Measurements from ENCODE around the gene PKD1. TPM values are rescaled to one million over a fixed set of nuclear protein-coding genes. Genes with fewer than 3 reads are reported as not detected.

The PKD1 gene
- total RNA-seq, 2 experiments from 2014 or later = 60.5 to 69.6 TPM

- H3K27ac Mint-ChIP-seq = no peak overlapping the region
- no peaks in the 10 kb centered on the region for H3K4me1 Mint-ChIP-seq
- H3K36me3 Mint-ChIP-seq (ENCODE audit: low read depth) = peaks cover 16% of the 10 kb centered on the region
- no peaks in the 10 kb centered on the region for H3K9me3 Mint-ChIP-seq
- H3K4me3 Mint-ChIP-seq = no peak overlapping the region
- ChIA-PET POLR2A (no interaction called here), CTCF (no interaction called here)
- no peak for DNase-seq
- no peaks in the 10 kb centered on the region for H3K27me3 Mint-ChIP-seq
These were observed 39.8 kb upstream of the PKD1 start for GRCh38 chr16:2175454-2175853.

GRCh38 chr16:2174396-2175131 is 38.9 kb upstream of the PKD1 start:
- Mint-ChIP-seq H3K36me3 (ENCODE audit: low read depth) (peaks cover 16% of the 10 kb centered on the region), H3K27me3 (no peaks in the 10 kb centered on the region), H3K4me1 (no peaks in the 10 kb centered on the region), H3K4me3 (no peak overlapping the region), H3K27ac (no peak overlapping the region), H3K9me3 (no peaks in the 10 kb centered on the region)
- DNase-seq = no peak
- POLR2A ChIA-PET = interaction anchor here (1.5 kb wide), 1 partner anchor 19 kb away, joined by 4 read pairs; the partner anchor contains the start of gene TRAF7
- CTCF ChIA-PET = no interaction called here

GRCh38 chr16:2173916-2174315 is 38.2 kb upstream of the PKD1 start:
- ChIA-PET CTCF (no interaction called here), POLR2A (interaction anchor here (1.5 kb wide), 1 partner anchor 19 kb away, joined by 4 read pairs; the partner anchor contains the start of gene TRAF7)
- Mint-ChIP-seq H3K27me3 (no peaks in the 10 kb centered on the region), H3K4me1 (no peaks in the 10 kb centered on the region), H3K9me3 (no peaks in the 10 kb centered on the region), H3K36me3 (ENCODE audit: low read depth) (peaks cover 16% of the 10 kb centered on the region), H3K27ac (no peak overlapping the region), H3K4me3 (no peak overlapping the region)
- no peak for DNase-seq

GRCh38 chr16:2173366-2173765 is 37.7 kb upstream of the PKD1 start:
- POLR2A ChIA-PET = interaction anchor here (1.5 kb wide), 1 partner anchor 18 kb away, joined by 4 read pairs; the partner anchor contains the start of gene TRAF7
- peaks cover 16% of the 10 kb centered on the region for H3K36me3 Mint-ChIP-seq (ENCODE audit: low read depth)
- H3K4me3 Mint-ChIP-seq = no peak overlapping the region
- H3K4me1 Mint-ChIP-seq = no peaks in the 10 kb centered on the region
- no peak for DNase-seq
- CTCF ChIA-PET = no interaction called here
- no peak overlapping the region for H3K27ac Mint-ChIP-seq
- H3K9me3 Mint-ChIP-seq = no peaks in the 10 kb centered on the region
- H3K27me3 Mint-ChIP-seq = no peaks in the 10 kb centered on the region

DNA sequence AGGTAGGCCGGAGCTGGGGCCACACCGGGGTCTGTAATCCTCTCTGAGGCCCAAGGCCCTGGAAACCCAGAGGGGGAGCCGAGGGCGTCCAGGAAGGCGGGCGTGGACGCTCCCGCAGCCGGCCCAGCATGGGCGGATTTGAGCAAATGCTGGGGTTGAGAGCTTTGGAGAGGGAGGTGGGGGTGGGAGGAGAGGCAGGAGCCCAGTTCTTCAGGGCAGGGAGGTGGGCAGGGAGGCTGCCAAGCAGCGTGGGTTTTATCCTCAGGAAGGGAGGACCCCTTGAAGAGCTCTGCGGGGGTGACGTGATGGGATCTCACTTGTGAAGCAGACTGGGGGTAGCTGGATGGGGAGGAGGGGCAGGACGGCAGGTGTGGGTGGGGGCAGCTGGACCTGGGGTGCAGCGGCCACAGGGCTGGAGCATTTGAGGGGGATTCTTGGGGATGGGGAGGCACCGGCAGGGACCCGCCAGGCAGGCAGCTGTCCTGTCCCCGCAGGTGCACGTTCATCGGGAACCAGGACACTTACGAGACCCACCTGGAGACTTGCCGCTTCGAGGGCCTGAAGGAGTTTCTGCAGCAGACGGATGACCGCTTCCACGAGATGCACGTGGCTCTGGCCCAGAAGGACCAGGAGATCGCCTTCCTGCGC is 37.1 kb upstream of the PKD1 start:
- Mint-ChIP-seq H3K36me3 (ENCODE audit: low read depth) (peaks cover 19% of the 10 kb centered on the region), H3K27me3 (no peaks in the 10 kb centered on the region), H3K27ac (no peak overlapping the region), H3K9me3 (no peaks in the 10 kb centered on the region), H3K4me1 (no peaks in the 10 kb centered on the region), H3K4me3 (no peak overlapping the region)
- no peak for DNase-seq
- ChIA-PET CTCF (interaction anchor here (0.6 kb wide), 1 partner anchor 151 kb away, joined by 3 read pairs; no protein-coding TSS in a partner anchor), POLR2A (interaction anchor here (1.5 kb wide), 1 partner anchor 18 kb away, joined by 4 read pairs; the partner anchor contains the start of gene TRAF7)

- Mint-ChIP-seq H3K9me3 (no peaks in the 10 kb centered on the region), H3K4me3 (no peak overlapping the region), H3K27ac (no peak overlapping the region), H3K27me3 (no peaks in the 10 kb centered on the region), H3K36me3 (ENCODE audit: low read depth) (peaks cover 16% of the 10 kb centered on the region), H3K4me1 (no peaks in the 10 kb centered on the region)
- CTCF ChIA-PET = no interaction called here
- no peak for DNase-seq
- POLR2A ChIA-PET = no interaction called here
These were observed 36.0 kb upstream of the PKD1 start for GRCh38 chr16:2171601-2172178.

- Mint-ChIP-seq H3K9me3 (no peaks in the 10 kb centered on the region), H3K4me1 (no peaks in the 10 kb centered on the region), H3K27ac (no peak overlapping the region), H3K4me3 (no peak overlapping the region), H3K27me3 (no peaks in the 10 kb centered on the region), H3K36me3 (ENCODE audit: low read depth) (peaks cover 20% of the 10 kb centered on the region)
- ChIA-PET CTCF (no interaction called here), POLR2A (no interaction called here)
- DNase-seq = no peak
These were observed 35.1 kb upstream of the PKD1 start for GRCh38 chr16:2170587-2171435.

GRCh38 chr16:2170080-2170479 is 34.4 kb upstream of the PKD1 start:
- POLR2A ChIA-PET = no interaction called here
- Mint-ChIP-seq H3K27me3 (no peaks in the 10 kb centered on the region), H3K27ac (no peak overlapping the region), H3K9me3 (no peaks in the 10 kb centered on the region), H3K4me3 (no peak overlapping the region), H3K4me1 (no peaks in the 10 kb centered on the region), H3K36me3 (ENCODE audit: low read depth) (peaks cover 23% of the 10 kb centered on the region)
- CTCF ChIA-PET = no interaction called here
- DNase-seq = no peak

DNA sequence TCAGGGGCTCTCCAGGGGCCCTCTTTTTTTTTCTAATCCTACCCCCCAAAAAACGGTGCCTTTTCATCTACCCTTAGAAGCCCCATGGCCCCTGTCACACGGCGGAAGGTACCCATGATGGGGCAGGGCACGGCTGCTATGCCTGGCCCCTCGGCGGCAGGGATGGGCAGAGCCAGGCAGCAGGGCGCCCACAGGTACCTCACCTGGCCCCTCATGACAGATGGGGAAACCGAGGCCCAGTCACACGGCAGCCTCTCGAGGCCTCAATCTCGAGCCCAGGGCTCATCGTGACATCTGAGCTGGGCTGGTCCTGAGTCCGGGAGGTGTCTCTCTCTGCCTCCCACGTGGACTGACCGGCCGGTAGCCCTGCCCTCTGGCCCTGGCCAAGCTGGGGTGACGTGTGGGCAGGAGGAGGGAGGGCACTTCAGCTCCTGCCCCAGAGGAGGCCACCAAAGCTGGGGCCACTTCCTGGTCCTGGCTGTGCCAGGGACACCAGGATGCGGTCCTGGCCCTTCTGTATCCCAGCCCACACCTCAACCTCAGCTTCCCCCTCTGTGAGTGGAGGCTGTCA is 31.5 kb upstream of the PKD1 start:
- ChIA-PET CTCF (no interaction called here), POLR2A (interaction anchor here (0.9 to 2.5 kb wide), 2 partner anchors 12 to 27 kb away, joined by 3 to 15 read pairs; partner anchors contain the start of gene TRAF7)
- Mint-ChIP-seq H3K4me3 (no peak overlapping the region), H3K27ac (no peak overlapping the region), H3K4me1 (peaks cover 2% of the 10 kb centered on the region), H3K36me3 (ENCODE audit: low read depth) (peaks cover 19% of the 10 kb centered on the region), H3K27me3 (no peaks in the 10 kb centered on the region), H3K9me3 (no peaks in the 10 kb centered on the region)
- DNase-seq = no peak

DNA sequence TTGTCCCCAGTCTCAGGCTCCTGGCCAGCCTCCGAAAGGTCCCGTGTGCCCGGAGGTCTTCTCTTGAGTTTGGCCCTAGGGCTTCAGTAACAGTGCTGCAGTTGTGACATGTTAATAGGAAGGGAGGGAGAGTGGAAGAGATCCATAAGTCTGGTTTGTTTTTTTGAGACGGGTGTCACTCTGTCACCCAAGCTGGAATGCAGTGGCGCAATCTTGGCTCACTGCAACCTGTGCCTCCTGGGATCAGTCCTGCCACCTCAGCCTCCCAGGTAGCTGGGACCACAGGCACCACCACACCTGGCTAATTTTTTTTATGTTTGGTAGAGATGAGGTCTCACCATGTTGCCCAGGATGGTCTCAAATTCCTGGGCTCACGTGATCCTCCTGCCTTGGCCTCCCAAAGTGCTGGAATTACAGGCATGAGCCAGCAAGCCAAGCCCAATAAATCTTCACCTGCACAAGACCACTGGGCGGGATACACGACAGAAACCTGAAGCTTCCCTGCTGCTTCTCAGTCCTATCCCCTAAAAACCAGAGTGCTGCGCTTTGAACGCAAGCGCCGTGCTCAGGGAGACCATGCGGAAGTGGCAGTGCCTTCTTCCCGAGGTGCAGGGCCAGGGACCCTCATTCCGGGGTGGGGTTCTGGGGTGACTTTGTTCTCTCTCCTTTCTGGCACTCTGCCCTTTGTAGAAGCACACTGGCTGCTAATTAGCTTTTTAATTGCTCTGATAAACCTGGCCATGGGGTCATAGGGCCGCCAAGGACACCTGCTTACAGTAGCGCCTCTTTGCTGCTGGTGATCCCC is 30.8 kb upstream of the PKD1 start:
- Mint-ChIP-seq H3K27ac (no peak overlapping the region), H3K36me3 (ENCODE audit: low read depth) (peaks cover 20% of the 10 kb centered on the region), H3K4me1 (peaks cover 2% of the 10 kb centered on the region), H3K9me3 (no peaks in the 10 kb centered on the region), H3K27me3 (no peaks in the 10 kb centered on the region), H3K4me3 (no peak overlapping the region)
- ChIA-PET POLR2A (interaction anchor here (2.5 kb wide), 1 partner anchor 12 kb away, joined by 15 read pairs; the partner anchor contains the start of gene TRAF7), CTCF (no interaction called here)
- no peak for DNase-seq

DNA sequence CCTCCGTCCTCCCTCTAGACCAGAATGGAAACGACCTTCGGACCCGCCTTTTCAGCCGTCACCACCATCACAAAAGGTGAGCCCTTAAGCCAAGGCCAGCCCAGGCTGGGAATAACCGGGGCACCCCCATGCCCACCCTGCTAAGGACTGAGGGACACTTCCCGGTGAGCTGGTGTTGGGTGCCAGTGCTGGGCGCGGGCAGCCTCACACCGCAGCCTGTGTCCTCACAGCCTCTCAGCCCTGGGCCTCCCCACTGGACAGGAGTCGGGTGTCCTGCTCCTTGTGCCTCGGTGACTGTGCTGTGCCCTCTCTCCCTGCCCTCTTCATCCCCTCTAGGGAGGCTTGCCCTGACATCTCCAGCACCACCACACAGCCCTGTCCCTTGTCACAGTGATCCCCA is 30.2 kb upstream of the PKD1 start:
- CTCF ChIA-PET = no interaction called here
- Mint-ChIP-seq H3K4me3 (no peak overlapping the region), H3K27me3 (no peaks in the 10 kb centered on the region), H3K4me1 (peaks cover 2% of the 10 kb centered on the region), H3K36me3 (ENCODE audit: low read depth) (peaks cover 20% of the 10 kb centered on the region), H3K27ac (no peak overlapping the region), H3K9me3 (no peaks in the 10 kb centered on the region)
- no peak for DNase-seq
- POLR2A ChIA-PET = interaction anchor here (2.5 kb wide), 1 partner anchor 11 kb away, joined by 15 read pairs; the partner anchor contains the start of gene TRAF7
